Osteocyte (in vitro differentiated cells): Measurements from ENCODE around the gene DCUN1D1. TPM values are rescaled to one million over a fixed set of nuclear protein-coding genes. Genes with fewer than 3 reads are reported as not detected.

Experiments used
- DNase-seq: peaks from one replicate; pipeline ENCODE4 v3.0.0; 2021; ENCODE audit warnings: mixed read lengths; ENCODE audit not compliant: unreplicated experiment; ENCODE audit errors: extremely low spot score
- H3K27ac Mint-ChIP-seq: one replicate; pipeline ENCODE4 v1.8.0; 2021; ENCODE audit warnings: mild to moderate bottlenecking, mixed read lengths; ENCODE audit not compliant: unreplicated experiment
- H3K27me3 Mint-ChIP-seq: one replicate; pipeline ENCODE4 v1.8.0; 2021; ENCODE audit warnings: mixed read lengths; ENCODE audit not compliant: unreplicated experiment
- H3K36me3 Mint-ChIP-seq: one replicate; pipeline ENCODE4 v1.8.0; 2021; ENCODE audit warnings: mixed read lengths; ENCODE audit not compliant: unreplicated experiment
- H3K4me1 Mint-ChIP-seq: one replicate; pipeline ENCODE4 v1.8.0; 2021; ENCODE audit warnings: mixed read lengths; ENCODE audit not compliant: unreplicated experiment
- H3K4me3 Mint-ChIP-seq: one replicate; pipeline ENCODE4 v1.8.0; 2021; ENCODE audit warnings: mild to moderate bottlenecking, moderate library complexity, mixed read lengths; ENCODE audit not compliant: unreplicated experiment
- H3K9me3 Mint-ChIP-seq: one replicate; pipeline ENCODE4 v1.8.0; 2021; ENCODE audit warnings: mixed read lengths; ENCODE audit not compliant: unreplicated experiment
- CTCF ChIP-seq: fragments of 200-600 bp; sonication (generic); IDR thresholded peaks from 2 replicates; pipeline ENCODE4 v1.5.0; 2021; ENCODE audit warnings: antibody characterized with exemption, mild to moderate bottlenecking, moderate library complexity
- total RNA-seq: library from RNA; stranded (reverse); gene quantifications from 2 replicates; pipeline ENCODE4 v1.2.1, GENCODE V29; 2021

Gene DCUN1D1
- total RNA-seq, 1 donor from 2014 or later = 56.5 TPM

GRCh38 chr3:182891364-182891763, 89.0 kb downstream of the DCUN1D1 start:
- no peak overlapping the region for H3K4me3 Mint-ChIP-seq

GRCh38 chr3:182889948-182890629, 90.2 kb downstream of the DCUN1D1 start:
- no peak for TF ChIP-seq CTCF
- no peak overlapping the region for H3K27ac Mint-ChIP-seq

More at GRCh38 chr3:182891364-182891763, 89.0 kb downstream of the DCUN1D1 start:
- no peak for DNase-seq
- no peak overlapping the region for H3K27ac Mint-ChIP-seq
- peaks cover 31% of the 10 kb centered on the region for H3K36me3 Mint-ChIP-seq
- no peaks in the 10 kb centered on the region for H3K27me3 Mint-ChIP-seq
- no peak for TF ChIP-seq CTCF
- H3K9me3 Mint-ChIP-seq = no peaks in the 10 kb centered on the region
- H3K4me1 Mint-ChIP-seq = peaks cover 2% of the 10 kb centered on the region

More at GRCh38 chr3:182889948-182890629, 90.2 kb downstream of the DCUN1D1 start:
- DNase-seq = no peak
- H3K36me3 Mint-ChIP-seq = peaks cover 33% of the 10 kb centered on the region
- no peak overlapping the region for H3K4me3 Mint-ChIP-seq
- H3K27me3 Mint-ChIP-seq = no peaks in the 10 kb centered on the region
- no peaks in the 10 kb centered on the region for H3K9me3 Mint-ChIP-seq
- H3K4me1 Mint-ChIP-seq = no peaks in the 10 kb centered on the region

Other genes starting within 250 kb of the DCUN1D1 start
- gene ATP11B, start 187.0 kb downstream of the DCUN1D1 start, total RNA-seq = 69.2 and 70.1 TPM in 2 replicates
- gene MCCC1, start 119.0 kb upstream of the DCUN1D1 start, total RNA-seq = 37.4 and 37.9 TPM in 2 replicates
- 2.3 and 2.9 TPM in 2 replicates for gene LAMP3, start 182.2 kb upstream of the DCUN1D1 start, total RNA-seq